ENCODE results near the gene PGAP3. TPM values are rescaled to one million over a fixed set of nuclear protein-coding genes. Genes with fewer than 3 reads are reported as not detected.

The PGAP3 gene
- polyA plus RNA-seq, 3 donors, result 32.1 to 50.8 (median 37.2) TPM

DNA sequence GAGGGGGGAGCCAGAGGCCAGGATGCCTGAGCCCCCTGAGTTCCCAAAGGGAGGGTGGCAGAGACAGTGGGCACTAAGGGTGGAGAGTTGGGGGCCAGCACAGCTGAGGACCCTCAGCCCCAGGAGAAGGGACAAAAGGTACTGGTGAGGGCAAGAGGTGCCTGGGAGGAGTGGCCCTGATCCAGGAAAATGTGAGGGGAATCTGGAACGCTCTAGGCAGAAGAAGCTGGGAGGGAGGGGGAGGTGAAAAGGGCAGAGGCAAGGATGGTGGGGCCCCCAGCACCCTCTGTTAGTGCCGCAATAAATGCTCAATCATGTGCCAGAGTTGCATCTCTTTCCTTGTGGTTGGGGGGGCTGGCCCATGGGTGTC lies 21.6 kb downstream of the PGAP3 start:
- no peak for DNase-seq (ENCODE audit: extremely low read depth in 1 of 11, low read depth in 9 of 11, low spot score in 4 of 11)

DNA sequence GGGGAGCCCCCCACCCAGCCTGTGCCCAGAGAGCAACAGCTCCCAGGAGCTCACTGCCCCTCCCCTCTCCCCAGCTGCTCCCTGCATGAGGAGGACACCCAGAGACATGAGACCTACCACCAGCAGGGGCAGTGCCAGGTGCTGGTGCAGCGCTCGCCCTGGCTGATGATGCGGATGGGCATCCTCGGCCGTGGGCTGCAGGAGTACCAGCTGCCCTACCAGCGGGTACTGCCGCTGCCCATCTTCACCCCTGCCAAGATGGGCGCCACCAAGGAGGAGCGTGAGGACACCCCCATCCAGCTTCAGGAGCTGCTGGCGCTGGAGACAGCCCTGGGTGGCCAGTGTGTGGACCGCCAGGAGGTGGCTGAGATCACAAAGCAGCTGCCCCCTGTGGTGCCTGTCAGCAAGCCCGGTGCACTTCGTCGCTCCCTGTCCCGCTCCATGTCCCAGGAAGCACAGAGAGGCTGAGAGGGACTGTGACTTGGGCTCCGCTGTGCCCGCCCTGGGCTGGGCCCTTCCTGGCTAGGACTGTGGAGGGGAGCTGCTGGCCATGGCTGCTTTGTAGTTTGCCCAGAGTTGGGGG lies 22.1 kb downstream of the PGAP3 start:
- no peak for DNase-seq (ENCODE audit: extremely low read depth in 1 of 11, low read depth in 9 of 11, low spot score in 4 of 11)

DNA sequence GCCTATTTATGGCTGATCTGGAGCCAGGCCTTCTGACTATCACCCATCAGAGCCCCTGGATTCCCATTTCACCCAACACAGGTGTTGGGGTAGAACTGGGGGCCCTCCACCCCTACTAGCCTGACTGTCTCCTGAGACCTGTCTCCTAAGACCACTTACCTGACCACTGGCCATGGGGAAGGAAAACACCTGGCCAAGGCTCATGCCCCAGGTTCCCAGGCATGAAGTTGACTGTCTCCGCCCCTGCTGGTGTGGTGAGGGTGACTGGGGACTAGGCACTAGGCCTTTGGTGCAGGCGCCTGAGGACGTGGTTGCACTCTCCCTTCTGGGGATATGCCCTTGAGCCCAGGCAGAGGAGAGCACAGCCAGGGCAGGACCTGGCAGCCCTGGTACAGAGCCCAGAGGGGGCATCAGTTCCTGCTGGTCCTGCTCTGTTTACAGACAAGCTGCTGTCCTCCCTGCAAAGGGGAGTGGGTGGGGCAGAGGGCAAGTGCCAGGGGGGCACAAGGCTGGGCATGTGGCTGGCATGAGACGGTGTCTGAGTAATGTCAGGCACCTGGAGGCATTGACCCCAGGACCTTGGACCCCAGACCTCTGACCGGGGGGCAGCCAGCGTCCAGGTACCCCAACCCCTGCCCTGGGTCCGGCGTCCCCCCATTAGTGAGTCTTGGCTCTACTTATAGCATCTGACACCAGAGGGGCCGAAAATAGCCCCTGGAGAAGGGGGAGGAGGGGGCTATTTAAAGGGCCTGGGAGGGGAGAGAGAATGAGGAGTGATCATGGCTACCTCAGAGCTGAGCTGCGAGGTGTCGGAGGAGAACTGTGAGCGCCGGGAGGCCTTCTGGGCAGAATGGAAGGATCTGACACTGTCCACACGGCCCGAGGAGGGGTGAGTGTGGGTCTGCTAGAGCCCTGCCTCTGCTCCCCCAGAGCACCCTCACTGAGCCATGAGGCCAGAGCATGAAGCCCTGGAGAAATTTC lies 23.0 kb downstream of the PGAP3 start, which contains the start of gene TCAP:
TSS of gene TCAP (plus strand) at position 769 of the 981 bp plus-strand sequence. CDS start at position 780, 11 bp downstream.
- DNase-seq (ENCODE audit: extremely low read depth in 1 of 11, low read depth in 9 of 11, low spot score in 4 of 11), result no peak

DNA sequence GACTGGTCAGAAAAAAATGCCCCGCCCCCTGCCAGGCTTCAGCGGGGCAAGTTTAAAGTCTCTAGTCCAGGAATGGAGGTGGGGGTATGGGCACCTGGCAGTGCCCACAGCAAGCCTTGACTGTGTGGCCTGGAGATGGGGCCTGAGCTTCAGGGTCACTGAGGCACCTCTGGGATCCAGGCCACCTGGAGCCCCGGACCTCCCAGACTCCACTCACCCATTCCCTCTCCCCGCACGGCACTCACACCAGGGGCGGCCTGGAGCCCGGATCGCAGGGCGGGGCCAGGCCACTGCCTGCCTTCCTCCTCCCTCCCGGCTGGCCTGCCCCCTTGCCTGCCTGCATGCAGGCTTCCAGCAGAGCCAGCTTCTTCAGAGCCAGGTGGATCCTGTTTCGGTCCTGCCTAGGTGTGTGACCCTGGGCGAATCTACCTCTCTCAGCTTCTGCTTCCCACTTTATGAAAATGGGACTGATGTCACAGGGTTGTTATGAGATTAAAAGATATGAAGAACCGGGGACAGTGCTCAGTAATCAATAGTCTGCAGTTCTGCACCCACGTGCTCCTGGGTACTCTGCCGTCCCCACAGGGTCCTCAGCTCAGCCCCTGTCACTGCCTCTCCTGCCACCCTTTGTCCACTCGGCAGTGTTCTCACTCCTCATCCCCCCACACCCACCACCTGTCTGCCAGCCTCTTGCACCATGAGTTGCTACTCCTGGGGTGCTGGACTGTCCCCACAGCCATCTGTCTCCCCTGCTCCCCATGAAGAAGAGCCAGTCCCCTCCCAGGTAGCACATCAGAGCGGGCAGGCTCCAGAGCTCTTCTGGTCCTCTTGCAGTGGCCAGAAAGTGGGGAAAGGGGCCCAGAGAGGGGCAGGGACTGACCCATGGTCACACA lies 23.9 kb downstream of the PGAP3 start:
- DNase-seq (ENCODE audit: extremely low read depth in 1 of 11, low read depth in 9 of 11, low spot score in 4 of 11), result no peak

DNA sequence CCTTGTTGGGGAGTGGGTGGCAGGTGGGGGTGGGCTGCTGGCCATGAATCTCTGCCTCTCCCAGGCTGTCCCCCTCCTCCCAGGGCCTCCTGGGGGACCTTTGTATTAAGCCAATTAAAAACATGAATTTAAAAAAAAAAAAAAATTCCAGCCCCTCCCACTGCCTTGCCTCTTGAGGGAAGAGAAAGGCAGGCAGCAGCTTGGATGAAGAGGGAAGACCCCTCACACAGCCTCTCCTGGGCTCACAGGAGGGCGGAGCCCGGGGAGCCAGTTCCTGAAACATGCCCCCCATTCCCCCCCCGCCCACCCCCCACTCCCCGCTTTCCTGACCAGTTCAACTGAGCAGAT lies 24.5 kb downstream of the PGAP3 start:
- no peak for DNase-seq (ENCODE audit: extremely low read depth in 1 of 11, low read depth in 9 of 11, low spot score in 4 of 11)

DNA sequence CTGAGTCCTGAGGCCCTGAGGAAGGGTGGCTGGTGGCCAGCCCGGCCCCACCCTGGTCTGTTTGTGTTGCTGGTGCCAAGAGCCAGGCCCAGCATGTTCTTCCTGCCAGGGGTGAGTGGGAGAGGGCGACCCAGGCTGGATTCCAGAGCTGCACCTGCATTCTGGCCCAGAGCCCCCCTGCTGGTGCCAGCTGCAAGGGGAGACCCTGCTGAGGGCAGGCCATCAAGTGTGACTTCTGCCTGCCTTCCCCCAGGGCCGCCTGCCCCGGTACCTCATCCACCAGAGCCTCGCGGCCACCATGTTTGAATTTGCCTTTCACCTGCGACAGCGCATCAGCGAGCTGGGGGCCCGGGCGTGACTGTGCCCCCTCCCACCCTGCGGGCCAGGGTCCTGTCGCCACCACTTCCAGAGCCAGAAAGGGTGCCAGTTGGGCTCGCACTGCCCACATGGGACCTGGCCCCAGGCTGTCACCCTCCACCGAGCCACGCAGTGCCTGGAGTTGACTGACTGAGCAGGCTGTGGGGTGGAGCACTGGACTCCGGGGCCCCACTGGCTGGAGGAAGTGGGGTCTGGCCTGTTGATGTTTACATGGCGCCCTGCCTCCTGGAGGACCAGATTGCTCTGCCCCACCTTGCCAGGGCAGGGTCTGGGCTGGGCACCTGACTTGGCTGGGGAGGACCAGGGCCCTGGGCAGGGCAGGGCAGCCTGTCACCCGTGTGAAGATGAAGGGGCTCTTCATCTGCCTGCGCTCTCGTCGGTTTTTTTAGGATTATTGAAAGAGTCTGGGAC lies 25.1 kb downstream of the PGAP3 start:
- no peak for DNase-seq (ENCODE audit: extremely low read depth in 1 of 11, low read depth in 9 of 11, low spot score in 4 of 11)

DNA sequence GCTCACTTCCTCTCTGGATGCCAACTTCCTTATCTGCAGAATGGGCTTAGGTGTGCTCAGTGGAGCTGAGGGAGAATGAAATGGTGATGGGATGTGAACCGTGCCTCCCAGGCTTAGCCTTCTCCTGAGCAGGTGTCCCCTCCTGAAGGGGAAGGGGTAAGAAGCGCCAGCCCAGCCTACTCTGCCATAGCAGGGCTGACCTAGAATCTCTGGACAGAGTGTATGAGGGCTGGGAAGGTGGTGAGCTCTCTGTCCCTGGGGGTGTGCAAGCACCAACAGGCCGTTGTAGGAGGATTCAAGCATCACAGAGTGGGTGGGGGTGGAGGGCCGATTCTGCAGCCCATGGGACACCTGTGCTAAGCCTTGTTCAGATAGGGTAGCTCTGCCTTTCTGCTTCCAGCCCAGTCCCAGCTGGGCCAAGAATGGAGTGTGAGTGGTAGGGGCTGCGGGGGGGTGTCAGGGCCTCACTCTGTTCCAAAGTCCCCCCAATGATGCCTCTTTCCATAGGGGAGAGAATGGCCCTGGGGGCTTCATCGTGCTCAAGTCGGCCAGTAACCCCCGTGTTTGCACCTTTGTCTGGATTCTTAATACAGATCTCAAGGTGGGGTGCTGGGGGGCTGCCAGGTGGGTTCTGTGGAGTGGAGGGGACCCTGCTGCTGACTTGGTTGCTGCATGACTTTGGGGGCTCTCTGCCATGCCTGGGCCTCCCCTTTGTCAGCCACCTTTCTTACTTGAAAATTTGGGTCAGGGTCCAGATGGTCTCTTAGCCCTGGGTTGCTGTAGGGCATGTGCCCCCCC lies 25.9 kb downstream of the PGAP3 start:
- no peak for DNase-seq (ENCODE audit: extremely low read depth in 1 of 11, low read depth in 9 of 11, low spot score in 4 of 11)

DNA sequence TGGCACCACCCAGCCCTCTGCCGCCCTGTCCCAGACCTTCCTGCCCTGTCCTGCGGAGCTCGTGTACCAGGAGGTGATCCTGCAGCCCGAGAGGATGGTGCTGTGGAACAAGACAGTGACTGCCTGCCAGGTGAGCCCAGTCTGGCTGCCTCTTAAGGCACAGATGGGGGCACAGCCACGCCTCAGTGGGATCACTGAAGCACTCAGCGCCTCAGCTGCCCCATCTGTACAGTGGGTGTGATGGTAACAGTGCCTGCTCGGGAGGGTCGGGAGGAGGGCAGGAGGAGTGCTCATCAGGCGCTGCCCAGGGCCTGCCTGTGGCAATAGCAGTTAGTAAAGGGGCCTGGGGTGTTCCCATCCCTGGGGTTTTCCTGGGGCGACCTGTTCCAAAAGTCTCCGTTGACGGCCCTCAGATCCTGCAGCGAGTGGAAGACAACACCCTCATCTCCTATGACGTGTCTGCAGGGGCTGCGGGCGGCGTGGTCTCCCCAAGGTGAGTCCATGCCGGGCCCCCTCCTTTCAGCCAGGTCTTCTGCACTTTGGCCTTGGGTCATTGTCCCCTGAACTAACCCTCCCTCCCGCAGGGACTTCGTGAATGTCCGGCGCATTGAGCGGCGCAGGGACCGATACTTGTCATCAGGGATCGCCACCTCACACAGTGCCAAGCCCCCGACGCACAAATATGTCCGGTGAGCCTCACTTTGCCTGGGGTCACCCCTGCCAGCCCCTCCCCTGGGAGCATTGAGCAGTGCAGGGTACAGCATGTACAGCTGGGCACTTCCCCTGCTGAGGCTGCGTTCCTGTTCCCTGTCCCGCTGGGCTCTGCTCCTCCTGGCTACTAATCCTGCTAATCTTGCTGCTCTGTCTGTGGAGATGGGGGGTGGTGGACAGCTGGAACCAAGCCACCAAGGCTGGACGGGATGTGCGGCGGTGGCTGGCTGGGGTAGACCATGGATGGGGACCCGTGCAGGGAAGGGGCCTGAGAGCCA lies 27.2 kb downstream of the PGAP3 start:
- no peak for DNase-seq (ENCODE audit: extremely low read depth in 1 of 11, low read depth in 9 of 11, low spot score in 4 of 11)

DNA sequence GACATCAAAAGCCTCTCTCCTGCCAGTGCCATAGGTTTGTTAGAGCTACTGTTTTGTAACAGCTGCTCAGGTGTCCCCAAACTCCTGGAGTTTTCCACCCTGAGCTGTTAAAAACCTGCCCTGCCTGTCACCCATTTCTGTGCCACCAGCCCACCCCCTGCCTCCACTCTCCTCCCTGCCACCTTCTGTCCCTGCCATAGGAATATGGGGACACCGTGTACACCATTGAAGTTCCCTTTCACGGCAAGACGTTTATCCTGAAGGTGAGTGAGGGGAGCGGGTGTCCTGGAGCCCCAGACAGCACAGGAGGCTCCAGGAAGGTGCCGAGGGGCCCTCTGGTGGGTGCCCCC lies 27.9 kb downstream of the PGAP3 start:
- no peak for DNase-seq (ENCODE audit: extremely low read depth in 1 of 11, low read depth in 9 of 11, low spot score in 4 of 11)

DNA sequence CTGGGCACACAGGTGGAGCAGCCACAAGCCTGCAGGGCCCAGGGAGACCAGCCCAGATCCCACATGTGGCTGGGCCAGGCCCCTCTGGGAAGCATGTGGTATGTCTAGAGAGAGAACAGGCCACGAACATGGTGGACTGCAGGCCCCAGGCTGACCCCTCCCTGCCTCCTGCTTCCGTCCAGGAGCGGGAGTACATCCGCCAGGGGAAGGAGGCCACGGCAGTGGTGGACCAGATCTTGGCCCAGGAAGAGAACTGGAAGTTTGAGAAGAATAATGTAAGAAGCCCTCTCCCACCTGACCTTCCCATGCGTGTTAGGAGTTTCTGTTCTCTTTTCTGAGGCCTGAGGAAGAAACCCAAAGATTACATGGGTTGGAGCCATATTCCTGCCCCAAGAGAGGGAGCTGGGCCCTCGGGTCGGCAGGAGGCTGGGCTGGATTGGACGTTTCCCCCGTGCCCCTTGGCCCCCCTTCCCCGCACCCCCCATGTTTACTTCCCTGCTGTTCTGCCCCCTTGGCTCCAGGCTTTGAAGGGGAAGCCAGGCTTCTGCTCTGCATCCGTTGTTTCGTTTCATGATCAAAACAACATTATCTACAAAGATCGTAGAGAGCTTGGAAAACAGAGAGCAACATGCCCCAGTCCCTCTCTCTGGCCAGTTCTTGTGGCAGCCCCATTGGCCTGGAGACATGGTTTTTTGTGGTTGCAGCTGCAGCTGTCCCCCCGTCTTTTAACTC lies 28.4 kb downstream of the PGAP3 start:
- DNase-seq (ENCODE audit: extremely low read depth in 1 of 11, low read depth in 9 of 11, low spot score in 4 of 11), result no peak

DNA sequence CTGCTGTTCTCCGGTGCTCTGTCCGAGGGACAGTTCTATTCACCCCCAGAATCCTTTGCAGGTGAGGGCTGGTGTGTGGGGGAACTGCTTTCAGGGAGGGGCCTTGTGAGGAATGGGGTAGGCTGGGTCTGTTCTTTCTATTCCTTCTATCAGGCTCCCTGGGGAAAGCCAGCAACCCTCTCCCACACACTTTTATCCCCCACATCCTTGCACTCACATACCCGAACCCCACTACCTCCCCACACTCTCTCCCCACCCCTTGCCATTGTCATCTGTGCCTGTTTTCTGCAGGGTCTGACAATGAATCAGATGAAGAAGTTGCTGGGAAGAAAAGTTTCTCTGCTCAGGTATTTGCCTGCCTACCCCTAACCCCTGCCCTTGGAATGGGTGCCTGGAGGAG lies 29.1 kb downstream of the PGAP3 start:
- no peak for DNase-seq (ENCODE audit: extremely low read depth in 1 of 11, low read depth in 9 of 11, low spot score in 4 of 11)

DNA sequence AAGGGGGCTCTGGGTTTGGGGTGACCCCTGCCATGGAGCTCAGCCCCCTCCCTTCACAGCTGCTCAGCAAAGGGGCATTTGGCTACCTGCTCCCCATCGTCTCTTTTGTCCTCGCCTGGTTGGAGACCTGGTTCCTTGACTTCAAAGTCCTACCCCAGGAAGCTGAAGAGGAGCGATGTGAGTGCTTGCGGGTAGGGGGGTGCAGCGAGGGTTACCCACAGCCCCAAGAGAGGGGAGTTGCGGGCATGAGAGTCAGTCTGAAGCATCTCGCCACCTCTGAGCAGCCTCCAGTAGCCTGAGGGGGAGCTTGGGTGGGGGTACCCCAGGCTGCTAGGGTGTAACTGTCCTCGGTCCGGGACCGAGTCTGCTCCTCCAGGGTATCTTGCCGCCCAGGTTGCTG lies 29.5 kb downstream of the PGAP3 start:
- DNase-seq (ENCODE audit: extremely low read depth in 1 of 11, low read depth in 9 of 11, low spot score in 4 of 11), result no peak

DNA sequence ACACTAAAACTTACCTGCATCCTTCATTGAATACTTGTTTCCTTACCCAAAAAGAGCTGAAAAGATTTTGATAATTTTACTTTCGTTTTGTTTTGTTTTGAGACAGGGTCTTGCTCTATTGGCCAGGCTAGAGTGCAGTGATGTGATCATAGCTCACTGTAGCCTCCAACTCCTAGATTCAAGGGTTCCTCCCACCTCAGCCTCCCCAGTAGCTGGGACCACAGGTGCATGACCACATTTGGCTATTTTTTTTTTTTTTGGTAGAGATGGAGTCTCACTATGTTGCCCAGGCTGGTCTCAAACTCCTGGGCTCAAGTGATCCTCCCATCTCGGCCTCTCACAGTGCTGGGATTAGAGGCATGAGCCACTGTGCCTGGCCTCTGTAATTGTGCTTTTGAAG lies 32.8 kb downstream of the PGAP3 start:
- no peak for DNase-seq (ENCODE audit: extremely low read depth in 1 of 11, low read depth in 9 of 11, low spot score in 4 of 11)

DNA sequence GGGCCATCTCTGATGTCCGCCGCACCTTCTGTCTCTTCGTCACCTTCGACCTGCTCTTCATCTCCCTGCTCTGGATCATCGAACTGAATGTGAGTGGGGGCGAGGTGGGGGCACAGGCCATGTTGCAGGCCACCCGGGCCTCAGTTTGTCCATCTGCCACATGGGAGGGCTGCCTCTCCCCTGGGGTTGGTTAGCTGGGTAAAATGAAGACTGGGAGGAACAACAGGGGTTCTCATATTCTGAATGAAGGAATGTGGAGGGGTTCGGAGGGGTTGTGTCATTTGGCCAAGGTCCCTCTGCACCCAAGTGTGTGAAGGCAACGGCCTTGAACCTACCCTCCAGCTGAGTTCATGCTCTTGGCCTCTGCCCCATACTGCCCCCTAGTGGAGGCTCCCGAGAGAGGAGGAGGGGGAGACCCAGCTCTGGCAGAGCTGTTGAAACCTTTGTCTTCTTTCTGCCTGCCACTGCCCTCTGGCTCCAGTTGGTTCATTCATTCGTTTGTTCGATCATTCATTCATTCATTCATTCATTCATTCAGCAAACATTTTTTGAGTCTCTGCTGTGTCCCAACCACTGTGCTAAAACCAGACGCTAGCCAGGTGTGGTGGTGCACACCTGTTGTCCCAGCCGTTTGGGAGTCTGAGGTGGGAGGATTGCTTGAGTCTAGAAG lies 34.1 kb downstream of the PGAP3 start:
- DNase-seq (ENCODE audit: extremely low read depth in 1 of 11, low read depth in 9 of 11, low spot score in 4 of 11), result no peak

DNA sequence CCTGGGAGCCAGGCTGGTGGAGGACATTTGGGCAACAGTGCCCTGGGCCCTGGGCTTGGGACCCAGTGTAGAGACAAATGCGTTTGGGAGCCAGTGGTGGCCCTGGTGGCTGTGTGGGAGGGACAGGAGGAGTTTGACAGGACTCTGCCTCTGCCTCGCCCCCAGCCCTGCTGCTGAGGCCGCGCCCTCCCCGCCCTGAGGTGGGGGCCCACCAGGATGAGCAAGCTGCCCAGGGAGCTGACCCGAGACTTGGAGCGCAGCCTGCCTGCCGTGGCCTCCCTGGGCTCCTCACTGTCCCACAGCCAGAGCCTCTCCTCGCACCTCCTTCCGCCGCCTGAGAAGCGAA lies 34.6 kb downstream of the PGAP3 start:
- no peak for DNase-seq (ENCODE audit: extremely low read depth in 1 of 11, low read depth in 9 of 11, low spot score in 4 of 11)

All from renal cortex interstitium (tissue), 11 donors.